Thyroid gland (tissue), 4 donors: Measurements from ENCODE around the gene CCM2. TPM values are rescaled to one million over a fixed set of nuclear protein-coding genes. Genes with fewer than 3 reads are reported as not detected.
A peak's percentile ranks its signal among the peaks of the same experiment; 100 is the strongest.

Source experiments
- DNase-seq, 2 donors: peaks; one replicate each; pipeline ENCODE4 v3.0.0-alpha.2; 2019
- H3K27ac ChIP-seq, 3 donors: fragments of 200-600 bp; sonication (generic); 1 replicate in 2 of 3; 2 replicates in 1 of 3; pipeline ENCODE4 v1.5.1; 2016 to 2019; ENCODE audit warnings: mild to moderate bottlenecking in 1 of 3, moderate library complexity in 1 of 3
- H3K27me3 ChIP-seq: fragments of 200-600 bp; sonication (generic); one replicate; pipeline ENCODE4 v1.5.1; 2019
- H3K36me3 ChIP-seq, 2 donors: fragments of 200-600 bp; sonication (generic); one replicate each; pipeline ENCODE4 v1.5.1; 2016 to 2019
- H3K4me1 ChIP-seq, 2 donors: fragments of 200-600 bp; sonication (generic); one replicate each; pipeline ENCODE4 v1.5.1; 2017 to 2019
- H3K4me3 ChIP-seq, 3 donors: fragments of 200-600 bp; sonication (generic); replicated peaks in 1 of 3; 1 replicate in 2 of 3; 2 replicates in 1 of 3; pipeline ENCODE4 v1.5.1; 2016; ENCODE audit warnings: mild to moderate bottlenecking in 1 of 3
- H3K9me3 ChIP-seq: fragments of 200-600 bp; sonication (generic); one replicate; pipeline ENCODE4 v1.5.1; 2017
- CTCF ChIP-seq, 6 experiments: fragments of 200-600 bp in 3 of 6; fragments of 450-650 bp in 3 of 6; sonication (generic) in 3 of 6; IDR thresholded peaks; one replicate each; pipeline ENCODE4 v1.5.1; 2016 to 2019; ENCODE audit warnings: antibody characterized with exemption in 6 of 6, mild to moderate bottlenecking in 2 of 6, inconsistent platforms in 1 of 6, moderate library complexity in 1 of 6
- POLR2A ChIP-seq, 2 donors: fragments of 450-650 bp; IDR thresholded peaks; one replicate each; pipeline ENCODE4 v1.6.1; 2017; ENCODE audit warnings: antibody characterized with exemption in 2 of 2, mild to moderate bottlenecking in 2 of 2, moderate library complexity in 1 of 2
- WGBS, 2 donors: methylation state at CpG; one replicate each; pipeline ENCODE4 v1.1.5; 2017; 5-methylcytosine and 5-hydroxymethylcytosine counted together
- intact Hi-C: fragments of 100-400 bp; cut with DNase I; formaldehyde crosslinking; loops from one replicate; pipeline ENCODE4 v1.15.1; 2023
- total RNA-seq, 4 donors: library from RNA; depleted of rRNA; stranded (reverse); fragments of >200 nt; gene quantifications; one replicate each; pipeline ENCODE4 v1.2.3, GENCODE V29; 2016

Gene CCM2
- total RNA-seq, 4 donors from 2014 or later, result 19.4 to 29.2 (median 24.3) TPM

- intact Hi-C loops, result no loop called here
- no peak for TF ChIP-seq POLR2A (IDR thresholded peaks at IDR 0.05)
- TF ChIP-seq CTCF (IDR thresholded peaks at IDR 0.05), result peak in 2 of 6 experiments; percentile 27 to 30
- 13 to 39% methylated on average over 8 to 21 of the region's 76 CpGs for WGBS, 2 donors
- H3K36me3 ChIP-seq, result no peaks in the 10 kb centered on the region
- peak; percentile 53 to 57 for DNase-seq
- H3K27ac ChIP-seq, result no peak overlapping the region
- H3K4me3 ChIP-seq, result peak overlapping the region in 1 of 3 donors; percentile 29
- H3K27me3 ChIP-seq, result no peaks in the 10 kb centered on the region
- peaks cover 16 to 25% of the 10 kb centered on the region in 2 donors for H3K4me1 ChIP-seq
- H3K9me3 ChIP-seq, result no peaks in the 10 kb centered on the region
Observed at GRCh38 chr7:44962483-44963251, 37.3 kb upstream of the CCM2 start.

DNA sequence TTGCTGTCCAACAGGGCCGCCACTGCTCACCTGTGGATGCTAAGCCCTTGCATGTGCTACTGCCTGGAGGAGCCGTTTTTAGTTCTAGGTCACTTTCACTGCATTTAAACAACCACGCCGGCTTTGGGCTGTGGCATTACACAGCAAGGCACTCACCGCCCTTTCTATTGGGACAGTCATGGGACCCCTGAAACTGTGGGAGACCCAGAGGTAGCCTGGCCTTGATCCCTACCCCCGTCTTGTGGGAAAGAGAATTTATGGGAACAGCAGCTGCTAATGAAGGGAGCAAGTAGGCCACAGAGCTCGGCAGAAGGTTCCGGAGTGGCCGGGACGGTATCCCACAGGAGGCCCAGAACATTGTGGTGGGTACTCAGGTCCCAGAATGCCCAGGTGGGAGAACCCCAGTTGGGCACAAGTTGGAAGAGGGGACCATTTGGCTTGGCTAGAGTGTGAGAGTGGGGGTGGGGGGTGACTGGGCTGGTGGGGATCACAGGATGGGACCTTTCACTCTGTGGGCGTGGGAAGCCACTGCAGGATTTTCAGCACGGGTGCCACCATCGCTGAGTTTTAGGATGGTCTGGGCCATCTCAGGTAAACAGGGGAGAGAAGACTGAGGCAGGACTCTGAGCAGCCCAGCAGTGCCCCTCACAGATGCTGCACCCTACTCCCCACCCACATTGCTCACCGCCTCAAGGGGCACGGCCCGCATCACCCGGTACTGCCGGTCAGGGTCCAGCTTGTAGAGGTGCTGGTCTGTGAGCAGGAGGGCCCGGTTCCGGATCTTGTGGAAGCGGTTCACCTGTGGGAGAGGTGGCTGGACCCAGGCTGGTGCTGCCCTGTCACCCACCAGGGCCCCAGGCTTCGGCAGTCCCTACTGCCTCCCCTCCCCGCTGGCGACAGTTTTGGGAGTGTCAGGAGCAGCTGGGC is 36.4 kb upstream of the CCM2 start:
- Histone ChIP-seq H3K4me3 (no peak overlapping the region), H3K27me3 (no peaks in the 10 kb centered on the region)
- intact Hi-C loops, result no loop called here

GRCh38 chr7:44964384-44964830 is 35.6 kb upstream of the CCM2 start:
- intact Hi-C loops, result no loop called here

More for the DNA sequence above, 36.4 kb upstream of the CCM2 start:
- no peak for DNase-seq
- H3K36me3 ChIP-seq, result no peaks in the 10 kb centered on the region
- no peaks in the 10 kb centered on the region for H3K9me3 ChIP-seq
- WGBS, 2 donors, result 88 to 92% methylated on average over 17 to 18 of the region's 24 CpGs
- H3K27ac ChIP-seq, result no peak overlapping the region
- peaks cover 16 to 28% of the 10 kb centered on the region in 2 donors for H3K4me1 ChIP-seq
- TF ChIP-seq POLR2A (IDR thresholded peaks at IDR 0.05) (no peak), CTCF (IDR thresholded peaks at IDR 0.05) (no peak)

DNA sequence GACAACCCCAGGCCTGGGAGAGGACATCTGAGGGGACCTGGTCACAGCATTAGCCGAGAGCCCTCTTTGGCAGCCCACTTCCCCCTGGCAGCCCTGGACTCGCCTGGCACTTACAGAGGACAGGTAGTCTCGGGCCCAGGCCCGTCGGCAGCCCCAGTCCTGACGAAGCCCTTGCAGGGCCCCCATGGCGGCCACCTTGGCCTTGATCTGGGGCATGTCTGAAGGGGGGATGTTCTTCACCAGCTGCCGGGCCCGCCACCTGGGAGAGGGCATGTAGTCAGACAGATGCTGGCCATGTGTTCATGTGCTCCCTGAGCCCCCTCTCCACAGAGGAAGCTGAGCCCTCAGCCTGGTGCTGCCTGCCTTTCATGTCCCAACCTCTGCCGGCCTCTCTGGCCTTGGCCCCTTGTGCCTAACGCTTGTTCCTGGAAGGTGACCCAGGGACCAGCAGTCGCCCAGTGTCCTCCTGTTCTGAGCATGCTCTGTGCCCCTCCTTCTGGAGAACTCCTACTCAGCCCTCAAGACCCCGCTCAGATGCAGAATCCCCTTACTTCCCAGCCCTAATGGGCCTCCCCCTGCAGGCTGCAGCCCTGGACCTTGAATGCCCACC is 35.1 kb upstream of the CCM2 start:
- no peak for TF ChIP-seq CTCF (IDR thresholded peaks at IDR 0.05)
- 98 to 99% methylated on average over 6 of the region's 13 CpGs for WGBS, 2 donors
- Histone ChIP-seq H3K27me3 (no peaks in the 10 kb centered on the region), H3K9me3 (no peaks in the 10 kb centered on the region), H3K4me1 (peaks cover 16 to 28% of the 10 kb centered on the region in 2 donors), H3K36me3 (no peaks in the 10 kb centered on the region), H3K4me3 (no peak overlapping the region), H3K27ac (no peak overlapping the region)
- DNase-seq, result no peak
- intact Hi-C loops, result loop anchor here (5.0 kb wide), 1 partner anchor 172 kb away; no protein-coding TSS in a partner anchor

More at GRCh38 chr7:44964384-44964830, 35.6 kb upstream of the CCM2 start:
- Histone ChIP-seq H3K27ac (no peak overlapping the region), H3K9me3 (no peaks in the 10 kb centered on the region), H3K4me3 (no peak overlapping the region), H3K27me3 (no peaks in the 10 kb centered on the region), H3K36me3 (no peaks in the 10 kb centered on the region), H3K4me1 (peaks cover 16 to 28% of the 10 kb centered on the region in 2 donors)
- DNase-seq, result no peak
- TF ChIP-seq POLR2A (IDR thresholded peaks at IDR 0.05), result no peak
- no peak for TF ChIP-seq CTCF (IDR thresholded peaks at IDR 0.05)
- 79 to 84% methylated on average over 6 of the region's 7 CpGs for WGBS, 2 donors
